Stimulated activated effector memory CD8-positive, alpha-beta T cell treated with anti-CD3 and anti-CD28 coated beads, Interleukin-12 subunit alpha, Interleukin-12 subunit beta, amount 100 ng/mL, for 72 hours (primary cell): Measurements from ENCODE around the gene CRB1.

ENCODE experiments used
- ATAC-seq: fragments of 150-1000 bp; cut with Tn5 transposase; 2 replicates; pipeline ENCODE4 v1.10.0; 2021
- DNase-seq, 2 donors: peaks; one replicate each; pipeline ENCODE4 v3.0.0; 2021 to 2022; ENCODE audit warnings: low spot score in 2 of 2
- H3K27ac Mint-ChIP-seq: one replicate; pipeline ENCODE4 v1.8.0; 2022; ENCODE audit warnings: mild to moderate bottlenecking, mixed read lengths
- H3K36me3 Mint-ChIP-seq: one replicate; pipeline ENCODE4 v1.8.0; 2022; ENCODE audit warnings: mild to moderate bottlenecking, mixed read lengths
- H3K4me1 Mint-ChIP-seq: one replicate; pipeline ENCODE4 v1.8.0; 2022; ENCODE audit warnings: mixed read lengths
- H3K4me3 Mint-ChIP-seq: one replicate; pipeline ENCODE4 v1.8.0; 2022; ENCODE audit warnings: mild to moderate bottlenecking, mixed read lengths
- H3K9me3 Mint-ChIP-seq: one replicate; pipeline ENCODE4 v1.8.0; 2022; ENCODE audit warnings: mixed read lengths

The CRB1 gene

GRCh38 chr1:197526736-197527371 lies 258.8 kb downstream of the CRB1 start:
- Mint-ChIP-seq H3K36me3 (no peaks in the 10 kb centered on the region), H3K4me1 (no peaks in the 10 kb centered on the region), H3K27ac (no peak overlapping the region), H3K4me3 (no peak overlapping the region), H3K9me3 (no peaks in the 10 kb centered on the region)
- no peak for DNase-seq
- no peak for ATAC-seq
